ENCODE measurements around the gene CLTA. TPM values are rescaled to one million over a fixed set of nuclear protein-coding genes. Genes with fewer than 3 reads are reported as not detected.
A peak's percentile ranks its signal among the peaks of the same experiment; 100 is the strongest.
"Not testable (repeated sequence)": the region's sequence is repeated elsewhere in the genome, so short reads cannot be mapped to it uniquely, and the experiment has no call there.

The CLTA gene
- total RNA-seq, 1 experiment from 2014 or later: 362 TPM

- in situ Hi-C loops (cut with HindIII; ENCODE audit: low pct_unique_long_range_greater_than_20kb, low sequenced_read_pairs): no loop called here
- DNase-seq (ENCODE audit: low read depth, low spot score): no peak
Observed at GRCh38 chr9:36208521-36209253, 18.0 kb downstream of the CLTA start.

GRCh38 chr9:36210722-36211121 is 20.0 kb downstream of the CLTA start:
- in situ Hi-C loops (cut with HindIII; ENCODE audit: low pct_unique_long_range_greater_than_20kb, low sequenced_read_pairs): no loop called here
- no peak for DNase-seq (ENCODE audit: low read depth, low spot score)

GRCh38 chr9:36211510-36211909 is 20.8 kb downstream of the CLTA start:
- DNase-seq (ENCODE audit: low read depth, low spot score): no peak
- in situ Hi-C loops (cut with HindIII; ENCODE audit: low pct_unique_long_range_greater_than_20kb, low sequenced_read_pairs): no loop called here

- in situ Hi-C loops (cut with HindIII; ENCODE audit: low pct_unique_long_range_greater_than_20kb, low sequenced_read_pairs): no loop called here
- no peak for DNase-seq (ENCODE audit: low read depth, low spot score)
Observed at GRCh38 chr9:36213387-36213786, 22.7 kb downstream of the CLTA start.

- DNase-seq (ENCODE audit: low read depth, low spot score): no peak
- in situ Hi-C loops (cut with HindIII; ENCODE audit: low pct_unique_long_range_greater_than_20kb, low sequenced_read_pairs): no loop called here
Observed at GRCh38 chr9:36213989-36214388, 23.3 kb downstream of the CLTA start.

- in situ Hi-C loops (cut with HindIII; ENCODE audit: low pct_unique_long_range_greater_than_20kb, low sequenced_read_pairs): no loop called here
Observed at GRCh38 chr9:36214571-36214970, 23.9 kb downstream of the CLTA start.

GRCh38 chr9:36217256-36217968 is 26.7 kb downstream of the CLTA start:
- peak; percentile 83 for DNase-seq (ENCODE audit: low read depth, low spot score)
- in situ Hi-C loops (cut with HindIII; ENCODE audit: low pct_unique_long_range_greater_than_20kb, low sequenced_read_pairs): no loop called here

More at GRCh38 chr9:36214571-36214970, 23.9 kb downstream of the CLTA start:
- no peak for DNase-seq (ENCODE audit: low read depth, low spot score)

GRCh38 chr9:36218011-36218410 is 27.3 kb downstream of the CLTA start:
- DNase-seq (ENCODE audit: low read depth, low spot score): no peak
- in situ Hi-C loops (cut with HindIII; ENCODE audit: low pct_unique_long_range_greater_than_20kb, low sequenced_read_pairs): no loop called here

GRCh38 chr9:36218411-36218901 is 27.7 kb downstream of the CLTA start:
- in situ Hi-C loops (cut with HindIII; ENCODE audit: low pct_unique_long_range_greater_than_20kb, low sequenced_read_pairs): no loop called here
- DNase-seq (ENCODE audit: low read depth, low spot score): no peak

- DNase-seq (ENCODE audit: low read depth, low spot score): no peak
- in situ Hi-C loops (cut with HindIII; ENCODE audit: low pct_unique_long_range_greater_than_20kb, low sequenced_read_pairs): no loop called here
Observed at GRCh38 chr9:36221667-36222066, 30.9 kb downstream of the CLTA start.

- no peak for DNase-seq (ENCODE audit: low read depth, low spot score)
- in situ Hi-C loops (cut with HindIII; ENCODE audit: low pct_unique_long_range_greater_than_20kb, low sequenced_read_pairs): no loop called here
Observed at GRCh38 chr9:36222449-36222848, 31.7 kb downstream of the CLTA start.

GRCh38 chr9:36237230-36237629 is 46.5 kb downstream of the CLTA start:
- no peak for DNase-seq (ENCODE audit: low read depth, low spot score)
- in situ Hi-C loops (cut with HindIII; ENCODE audit: low pct_unique_long_range_greater_than_20kb, low sequenced_read_pairs): no loop called here

GRCh38 chr9:36239205-36239604 is 48.5 kb downstream of the CLTA start:
- in situ Hi-C loops (cut with HindIII; ENCODE audit: low pct_unique_long_range_greater_than_20kb, low sequenced_read_pairs); DNase-seq (ENCODE audit: low read depth, low spot score): not testable (repeated sequence)

- in situ Hi-C loops (cut with HindIII; ENCODE audit: low pct_unique_long_range_greater_than_20kb, low sequenced_read_pairs); DNase-seq (ENCODE audit: low read depth, low spot score): not testable (repeated sequence)
Observed at GRCh38 chr9:36239675-36240074, 49.0 kb downstream of the CLTA start.

GRCh38 chr9:36245906-36246305 is 55.2 kb downstream of the CLTA start:
- in situ Hi-C loops (cut with HindIII; ENCODE audit: low pct_unique_long_range_greater_than_20kb, low sequenced_read_pairs): no loop called here
- peak; percentile 7 for DNase-seq (ENCODE audit: low read depth, low spot score)

GRCh38 chr9:36247356-36247755 is 56.6 kb downstream of the CLTA start:
- in situ Hi-C loops (cut with HindIII; ENCODE audit: low pct_unique_long_range_greater_than_20kb, low sequenced_read_pairs): no loop called here
- DNase-seq (ENCODE audit: low read depth, low spot score): no peak

- in situ Hi-C loops (cut with HindIII; ENCODE audit: low pct_unique_long_range_greater_than_20kb, low sequenced_read_pairs): not testable (repeated sequence)
- peak; percentile 66 for DNase-seq (ENCODE audit: low read depth, low spot score)
Observed at GRCh38 chr9:36248061-36248460, 57.3 kb downstream of the CLTA start.

GRCh38 chr9:36249189-36249588 is 58.5 kb downstream of the CLTA start:
- in situ Hi-C loops (cut with HindIII; ENCODE audit: low pct_unique_long_range_greater_than_20kb, low sequenced_read_pairs): no loop called here
- DNase-seq (ENCODE audit: low read depth, low spot score): no peak

GRCh38 chr9:36250079-36250478 is 59.4 kb downstream of the CLTA start:
- no peak for DNase-seq (ENCODE audit: low read depth, low spot score)
- in situ Hi-C loops (cut with HindIII; ENCODE audit: low pct_unique_long_range_greater_than_20kb, low sequenced_read_pairs): no loop called here

Measured in SK-MEL-5 (cell line).